Tibial nerve (tissue), 3 donors: ENCODE measurements around the gene EXD3.

Experiments used
- EP300 ChIP-seq, 2 donors: sonication (generic); formaldehyde crosslinking; IDR thresholded peaks; one replicate each; pipeline ENCODE4 v1.6.1; 2017; ENCODE audit warnings: antibody characterized with exemption in 2 of 2, mild to moderate bottlenecking in 1 of 2
- POLR2A ChIP-seq, 2 donors: fragments of 450-650 bp; IDR thresholded peaks; one replicate each; pipeline ENCODE4 v1.6.1; 2017; ENCODE audit warnings: antibody characterized with exemption in 2 of 2, mild to moderate bottlenecking in 2 of 2, moderate library complexity in 2 of 2

DNA sequence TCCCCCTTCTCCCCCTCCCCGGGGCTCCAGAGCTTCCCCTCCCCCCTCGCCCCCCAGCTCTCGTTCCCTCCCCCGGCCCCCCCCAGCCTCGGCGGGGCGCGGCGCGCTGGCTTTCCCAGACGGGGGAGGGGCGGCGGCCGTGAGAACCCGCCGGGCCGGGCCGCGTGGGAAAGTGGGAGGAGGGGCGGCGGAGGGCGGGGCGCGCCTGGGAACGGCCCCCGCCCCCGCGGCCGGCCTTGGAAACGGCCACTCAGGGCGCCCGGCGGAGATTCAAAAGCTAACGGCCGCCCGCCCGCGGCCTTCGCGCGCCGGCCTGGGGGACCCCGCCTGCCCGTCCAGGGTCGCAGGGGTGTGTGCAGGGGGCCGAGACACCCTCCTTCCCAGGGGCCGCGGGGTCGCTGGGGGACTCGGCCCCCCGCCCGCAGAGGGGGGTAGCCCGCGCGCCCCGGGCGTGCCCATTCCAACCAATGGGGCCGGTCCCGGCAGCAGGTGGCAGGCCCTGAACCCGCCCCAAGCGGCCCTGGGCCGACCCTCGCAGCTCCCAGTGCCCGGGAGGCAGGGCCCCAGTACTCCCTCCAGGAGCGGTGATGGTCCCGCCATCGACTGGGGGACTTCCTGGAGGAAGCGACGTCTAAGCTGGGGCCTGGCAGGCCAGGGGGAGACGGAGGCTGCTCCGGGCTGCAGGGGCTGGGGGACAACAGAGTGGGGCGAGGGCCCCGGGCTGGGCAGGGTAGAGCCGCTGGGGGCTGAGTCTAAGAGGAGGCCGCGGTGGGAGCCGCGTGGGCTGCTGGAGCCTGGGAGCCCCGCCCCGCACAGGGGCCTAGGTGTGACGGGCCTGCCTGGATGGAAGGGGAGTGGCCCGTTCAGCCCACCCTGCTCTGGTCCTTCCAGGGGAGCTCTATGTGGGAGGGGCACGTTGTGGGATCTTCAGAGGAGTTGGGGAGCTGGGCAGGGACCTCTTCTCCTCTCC is 106.7 kb downstream of the EXD3 start:
- no peak for TF ChIP-seq POLR2A (IDR thresholded peaks at IDR 0.05)
- TF ChIP-seq EP300 (IDR thresholded peaks at IDR 0.05): no peak
